GM19328 (cell line): Measurements from ENCODE around the gene RNASET2.
"Not testable (repeated sequence)": the region's sequence is repeated elsewhere in the genome, so short reads cannot be mapped to it uniquely, and the experiment has no call there.

Experiments
- ATAC-seq: cut with Tn5 transposase; IDR thresholded peaks from one replicate; pipeline ENCODE4 v1.9.1; 2021; ENCODE audit warnings: mild to moderate bottlenecking, moderate library complexity; ENCODE audit not compliant: unreplicated experiment

Gene RNASET2

DNA sequence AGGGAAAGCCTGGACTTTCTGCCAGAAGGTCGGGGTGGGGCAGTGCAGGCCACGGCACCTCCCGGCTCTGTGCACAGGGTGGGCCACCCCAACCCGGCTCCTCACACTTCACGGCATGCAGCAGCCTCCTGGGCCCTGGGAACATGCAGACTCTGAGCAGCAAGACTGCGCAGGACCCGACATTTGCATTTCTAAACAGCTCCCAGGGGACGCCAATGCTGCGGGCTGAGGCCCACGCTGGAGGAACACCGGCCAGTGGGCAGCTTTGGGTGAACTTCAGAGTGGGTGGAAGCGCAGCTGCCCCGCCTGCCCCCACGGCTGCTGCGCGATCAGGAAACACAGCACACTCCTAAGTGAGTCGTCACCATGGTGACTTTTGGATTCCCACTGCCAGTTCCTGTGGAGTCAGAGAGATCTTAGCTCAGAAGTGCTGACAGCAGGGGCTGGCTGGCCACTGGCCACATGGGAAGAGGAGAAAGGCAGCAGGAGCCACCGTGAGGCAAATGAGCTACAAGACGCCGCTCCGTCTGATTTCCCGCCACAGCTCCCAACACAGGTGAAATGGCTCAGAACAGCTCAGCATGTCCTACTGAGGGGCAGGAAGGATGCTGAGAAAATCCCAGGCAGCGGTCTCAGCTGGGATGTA is 52.1 kb downstream of the RNASET2 start:
- ATAC-seq, result no peak

DNA sequence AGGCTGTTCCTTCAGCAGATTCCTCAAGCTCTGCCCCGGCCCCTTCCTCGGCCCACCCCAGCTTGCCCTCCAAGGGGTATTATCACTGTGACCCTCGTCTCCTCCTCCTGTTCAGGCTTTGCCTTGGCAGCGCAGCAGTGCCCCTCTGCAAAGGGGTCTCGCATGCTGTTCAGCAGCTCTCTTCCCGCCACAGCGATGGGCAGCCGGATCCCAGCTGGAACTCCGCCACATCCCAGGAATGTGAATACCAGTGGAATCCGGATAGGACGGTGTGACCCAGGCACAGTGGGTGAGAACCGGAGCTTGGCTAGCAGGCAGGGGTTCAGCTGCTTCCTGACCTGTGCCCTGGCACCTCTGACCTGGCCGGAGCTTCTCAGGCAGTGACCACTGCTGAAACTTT is 52.9 kb downstream of the RNASET2 start:
- ATAC-seq, result no peak

DNA sequence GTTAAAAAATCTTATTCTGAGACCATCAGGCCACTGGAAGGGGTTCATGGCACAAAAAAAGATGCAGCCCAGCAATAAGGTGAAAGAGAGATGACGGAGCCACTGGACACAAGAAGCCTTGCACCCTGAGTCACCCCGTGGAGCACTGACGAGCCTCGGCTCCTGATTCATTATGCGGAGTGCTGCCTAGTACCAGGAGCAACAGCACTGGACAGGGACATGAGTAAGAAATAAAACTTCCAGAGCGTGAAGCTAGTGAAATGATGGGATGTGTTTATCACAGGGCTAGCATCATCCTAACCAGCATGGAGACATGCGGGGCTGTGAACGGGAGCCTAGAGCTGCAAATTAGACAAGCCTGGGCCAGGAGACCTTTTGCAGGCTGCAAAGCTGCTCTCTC is 53.3 kb downstream of the RNASET2 start:
- ATAC-seq, result no peak

DNA sequence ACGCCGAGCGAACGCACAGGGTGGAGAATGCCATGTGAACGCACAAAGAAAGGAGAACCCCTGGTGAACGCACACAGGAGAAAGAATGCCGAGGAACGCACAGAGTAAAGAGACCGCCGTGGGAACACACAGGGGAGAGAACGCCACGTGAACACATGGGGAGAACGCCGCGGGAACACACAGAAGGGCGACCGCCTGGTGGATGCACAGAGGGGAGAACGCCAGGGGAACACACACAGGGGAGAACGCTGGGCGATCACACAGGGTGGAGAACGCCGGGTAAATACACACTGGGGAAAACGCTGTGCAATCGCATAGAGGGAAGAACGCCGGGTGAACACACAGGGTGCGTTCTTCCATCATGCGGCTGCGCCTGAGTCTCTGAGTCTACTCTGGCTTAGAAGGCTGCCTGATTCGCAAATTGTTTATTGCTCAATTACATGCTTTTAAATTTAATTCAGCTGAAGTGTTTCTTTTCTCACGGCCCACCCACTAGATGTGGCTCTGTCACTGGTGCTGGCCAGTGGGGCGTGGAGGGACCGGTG is 54.1 kb downstream of the RNASET2 start:
- no peak for ATAC-seq

DNA sequence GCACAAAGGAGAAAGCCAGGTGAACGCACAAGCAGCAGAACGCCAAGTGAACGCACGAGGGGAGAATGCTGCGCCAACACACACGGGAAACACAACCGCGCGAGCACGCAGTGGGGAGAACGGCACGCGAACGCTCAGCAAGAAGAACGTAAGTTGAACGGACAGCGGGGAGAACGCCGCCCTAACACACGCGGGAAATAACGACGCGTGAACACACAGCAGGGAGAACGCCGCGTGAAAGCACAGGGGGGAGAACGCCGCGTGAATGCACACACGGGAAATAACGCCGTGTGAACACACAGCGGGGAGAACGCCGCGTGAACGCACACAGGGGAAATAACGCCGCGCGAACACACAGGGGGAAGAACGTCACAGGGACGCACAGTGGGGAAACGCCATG is 54.7 kb downstream of the RNASET2 start:
- ATAC-seq, result no peak

DNA sequence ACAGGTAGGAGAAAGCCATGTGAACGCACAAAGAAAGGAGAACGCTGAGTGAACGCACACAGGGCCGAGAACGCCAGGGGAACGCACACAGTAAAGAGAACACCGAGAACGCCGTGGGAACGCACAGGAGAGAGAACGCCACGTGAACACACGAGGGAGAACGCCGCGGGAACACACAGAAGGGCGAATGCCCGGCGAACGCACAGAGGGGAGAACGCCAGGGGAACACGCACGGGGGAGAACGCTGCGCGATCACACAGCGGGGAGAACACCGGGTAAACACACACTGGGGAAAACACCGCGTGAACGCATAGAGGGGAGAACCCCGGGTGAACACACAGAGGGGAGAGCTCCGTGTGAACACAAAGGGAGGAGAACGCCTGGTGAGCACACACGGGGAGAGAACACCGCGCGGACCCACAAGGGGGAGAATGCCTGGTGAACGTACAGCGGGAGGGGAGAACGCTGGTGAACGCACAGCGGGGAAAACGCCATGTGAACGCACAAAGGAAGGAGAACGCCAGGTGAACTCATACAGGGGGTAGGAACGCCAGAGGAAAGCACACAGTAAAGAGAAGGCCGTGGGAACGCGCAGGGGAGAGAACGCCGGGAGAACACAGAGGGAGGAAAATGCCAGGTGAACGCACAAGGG is 55.3 kb downstream of the RNASET2 start:
- ATAC-seq, result no peak

DNA sequence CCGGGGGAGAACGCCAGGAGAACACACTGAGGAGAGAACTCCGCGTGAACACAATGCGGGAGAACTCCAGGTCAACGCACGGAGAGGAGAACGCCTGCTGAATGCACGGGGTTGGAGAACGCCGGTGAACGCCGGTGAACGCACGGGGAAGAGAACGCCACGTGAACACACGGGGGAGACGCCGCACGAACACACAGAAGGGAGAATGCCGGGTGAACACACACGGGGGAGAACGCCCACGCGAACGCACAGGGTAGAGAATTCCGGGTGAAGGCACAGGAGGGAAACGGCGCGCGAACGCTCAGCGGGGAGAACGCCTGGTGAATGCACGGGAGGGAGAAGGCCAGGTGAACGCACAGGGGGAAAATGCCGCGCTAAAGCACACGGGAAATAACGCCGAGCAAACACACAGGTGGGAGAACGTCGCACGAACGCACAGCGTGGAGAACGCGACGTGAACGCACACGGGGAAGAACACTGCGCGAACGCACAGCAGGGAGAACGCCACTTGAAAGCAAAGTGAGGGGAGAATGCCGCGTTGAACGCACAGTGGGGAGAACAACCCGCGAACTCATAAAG is 56.1 kb downstream of the RNASET2 start:
- ATAC-seq, result no peak

DNA sequence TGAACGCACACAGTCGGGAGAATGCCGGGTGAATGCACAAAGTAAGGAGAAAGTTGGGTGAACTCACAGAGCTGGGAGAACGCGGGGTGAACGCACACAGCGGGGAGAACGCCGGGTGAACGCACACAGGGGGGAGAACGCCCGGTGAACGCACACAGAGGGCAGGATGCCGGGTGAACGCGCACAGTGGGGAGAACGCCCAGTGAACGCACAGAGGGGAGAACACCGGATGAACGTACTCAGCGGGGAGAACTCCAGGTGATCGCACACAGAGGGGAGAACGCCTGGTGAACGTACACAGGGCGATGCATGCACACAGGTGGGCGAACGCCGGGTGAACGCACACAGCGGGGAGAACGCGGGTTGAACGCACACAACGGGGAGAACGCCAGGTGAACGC is 57.4 kb downstream of the RNASET2 start:
- no peak for ATAC-seq

DNA sequence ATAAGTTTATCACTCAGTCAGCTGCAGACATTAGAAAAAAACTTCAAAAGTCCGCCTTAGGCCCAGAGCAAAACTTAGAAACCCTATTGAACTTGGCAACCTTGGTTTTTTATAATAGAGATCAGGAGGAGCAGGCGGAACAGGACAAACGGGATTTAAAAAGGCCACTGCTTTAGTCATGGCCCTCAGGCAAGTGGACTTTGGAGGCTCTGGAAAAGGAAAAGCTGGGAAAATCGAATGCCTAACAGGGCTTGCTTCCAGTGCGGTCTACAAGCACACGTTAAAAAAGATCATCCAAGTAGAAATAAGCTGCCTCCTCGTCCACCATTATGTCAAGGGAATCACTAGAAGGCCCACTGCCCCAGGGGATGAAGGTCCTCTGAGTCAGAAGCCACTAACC is 61.7 kb downstream of the RNASET2 start:
- not testable (repeated sequence) for ATAC-seq

DNA sequence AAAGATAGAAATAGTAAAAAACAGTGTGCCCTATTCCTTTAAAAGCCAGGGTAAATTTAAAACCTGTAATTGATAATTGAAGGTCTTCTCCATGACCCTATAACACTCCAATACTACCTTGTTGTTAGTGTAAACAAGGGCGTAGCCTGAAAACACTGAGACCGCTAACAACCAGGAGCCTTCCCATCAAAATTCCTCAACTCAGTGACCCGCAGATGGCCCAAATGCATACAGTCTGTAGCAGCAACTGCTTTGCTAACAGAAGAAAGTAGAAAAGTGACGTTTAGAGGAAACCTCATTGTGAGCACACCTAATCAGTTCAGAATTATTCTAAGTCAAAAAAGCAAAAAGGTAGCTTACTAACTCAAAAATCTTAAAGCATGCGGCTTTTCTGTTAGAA is 63.9 kb downstream of the RNASET2 start:
- ATAC-seq, result not testable (repeated sequence)

DNA sequence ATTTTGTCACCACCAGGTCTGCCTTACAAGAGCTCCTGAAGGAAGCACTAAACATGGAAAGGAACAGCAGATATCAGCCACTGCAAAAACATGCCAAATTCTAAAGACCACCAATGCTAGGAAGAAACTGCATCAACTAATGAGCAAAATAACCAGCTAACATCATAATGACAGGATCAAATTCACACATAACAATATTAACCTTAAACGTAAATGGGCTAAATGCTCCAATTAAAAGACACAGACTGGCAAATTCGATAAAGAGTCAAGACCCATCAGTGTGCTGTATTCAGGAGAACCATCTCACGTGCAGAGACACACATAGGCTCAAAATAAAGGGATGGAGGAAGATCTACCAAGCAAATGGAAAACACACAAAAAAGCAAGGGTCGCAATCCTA is 69.6 kb downstream of the RNASET2 start:
- not testable (repeated sequence) for ATAC-seq

DNA sequence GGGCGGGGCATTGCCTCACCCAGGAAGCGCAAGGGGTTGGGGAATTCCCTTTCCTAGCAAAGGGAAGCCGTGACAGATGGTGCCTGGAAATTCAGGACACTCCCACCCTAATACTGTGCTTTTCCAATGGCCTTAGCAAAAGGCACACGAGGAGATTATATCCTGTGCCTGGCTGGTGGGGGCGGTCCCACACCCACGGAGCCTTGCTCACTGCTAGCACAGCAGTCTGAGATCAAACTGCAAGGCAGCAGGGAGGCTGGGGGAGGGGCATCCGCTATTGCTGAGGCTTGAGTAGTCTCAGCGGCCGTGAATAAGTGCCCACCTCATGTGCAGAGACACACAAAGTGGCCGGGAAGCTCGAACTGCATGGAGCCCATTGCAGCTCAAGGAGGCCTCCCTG is 71.4 kb downstream of the RNASET2 start:
- not testable (repeated sequence) for ATAC-seq

DNA sequence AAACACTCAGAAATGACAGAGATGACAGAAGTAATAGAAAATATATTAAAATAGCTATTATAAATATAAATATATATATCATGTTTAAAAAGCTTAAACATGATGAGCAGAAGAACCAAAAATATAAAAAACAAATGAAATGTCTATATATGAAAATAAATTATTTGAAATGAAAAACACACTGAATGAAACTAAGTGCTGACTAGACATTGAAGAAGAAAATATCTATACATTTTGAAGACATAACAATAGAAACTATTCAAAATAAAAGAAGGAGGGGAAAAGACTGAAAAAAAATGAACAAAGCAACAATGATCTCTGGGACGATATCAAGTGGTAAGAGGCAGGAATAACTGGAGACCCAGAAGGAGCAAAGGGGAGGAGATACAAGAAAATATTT is 76.8 kb downstream of the RNASET2 start:
- ATAC-seq, result no peak
